ENCODE measurements around the gene SORBS1.

The SORBS1 gene

DNA sequence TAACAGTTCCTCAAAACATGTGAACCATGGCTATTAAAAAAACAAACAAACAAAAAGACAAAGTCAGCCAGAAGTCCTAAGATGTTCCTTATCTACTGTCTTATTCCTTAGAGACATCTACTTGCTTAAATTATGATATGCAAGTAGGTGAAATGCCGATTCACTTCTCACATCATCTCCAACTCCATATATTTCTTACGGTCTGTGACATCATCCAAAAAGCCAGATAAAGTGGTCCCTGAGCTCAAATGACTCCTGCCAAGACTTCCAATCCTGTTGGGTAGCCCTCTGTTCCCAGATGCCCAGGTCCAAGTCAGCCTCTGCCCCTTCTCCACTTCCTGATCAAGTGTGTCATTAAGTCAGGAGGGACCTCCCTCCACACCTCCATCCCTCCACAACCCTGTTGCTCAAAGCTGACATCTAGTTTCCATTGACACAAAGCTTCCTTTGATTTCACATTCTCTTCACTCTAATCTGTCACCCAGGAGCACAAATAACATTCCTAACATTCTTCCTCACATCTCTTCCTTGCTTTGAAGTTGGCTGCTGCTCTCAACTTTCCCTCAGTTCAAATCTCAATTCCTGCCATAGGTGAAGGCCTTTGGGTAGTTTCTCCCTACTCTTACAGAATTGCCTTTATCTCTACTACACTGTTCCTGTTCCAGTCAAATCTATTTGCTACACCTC lies 214.3 kb downstream of the SORBS1 start:
- TF ChIP-seq, protein P1, sequence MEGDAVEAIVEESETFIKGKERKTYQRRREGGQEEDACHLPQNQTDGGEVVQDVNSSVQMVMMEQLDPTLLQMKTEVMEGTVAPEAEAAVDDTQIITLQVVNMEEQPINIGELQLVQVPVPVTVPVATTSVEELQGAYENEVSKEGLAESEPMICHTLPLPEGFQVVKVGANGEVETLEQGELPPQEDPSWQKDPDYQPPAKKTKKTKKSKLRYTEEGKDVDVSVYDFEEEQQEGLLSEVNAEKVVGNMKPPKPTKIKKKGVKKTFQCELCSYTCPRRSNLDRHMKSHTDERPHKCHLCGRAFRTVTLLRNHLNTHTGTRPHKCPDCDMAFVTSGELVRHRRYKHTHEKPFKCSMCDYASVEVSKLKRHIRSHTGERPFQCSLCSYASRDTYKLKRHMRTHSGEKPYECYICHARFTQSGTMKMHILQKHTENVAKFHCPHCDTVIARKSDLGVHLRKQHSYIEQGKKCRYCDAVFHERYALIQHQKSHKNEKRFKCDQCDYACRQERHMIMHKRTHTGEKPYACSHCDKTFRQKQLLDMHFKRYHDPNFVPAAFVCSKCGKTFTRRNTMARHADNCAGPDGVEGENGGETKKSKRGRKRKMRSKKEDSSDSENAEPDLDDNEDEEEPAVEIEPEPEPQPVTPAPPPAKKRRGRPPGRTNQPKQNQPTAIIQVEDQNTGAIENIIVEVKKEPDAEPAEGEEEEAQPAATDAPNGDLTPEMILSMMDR (conservative IDR thresholded peaks at IDR 0.05; ENCODE audit: low read depth, low read length): no peak
- no peaks in the 10 kb centered on the region for H3K27me3 ChIP-seq (ENCODE audit: insufficient read depth, low read depth)
- no peaks in the 10 kb centered on the region for H3K4me1 ChIP-seq (ENCODE audit: low read depth, poor library complexity, severe bottlenecking)
- H3K4me2 ChIP-seq: no peak overlapping the region
- no peaks in the 10 kb centered on the region for H3K36me3 ChIP-seq (ENCODE audit: insufficient read depth)
- no peaks in the 10 kb centered on the region for H3K79me2 ChIP-seq (ENCODE audit: insufficient read depth, low read depth)
- no peak overlapping the region for H3K4me3 ChIP-seq (IDR thresholded peaks at IDR 0.05; ENCODE audit: insufficient read depth, low read depth, low read length)
- no peak overlapping the region for H3K27ac ChIP-seq
- no peak overlapping the region for H3K9ac ChIP-seq
- H2AFZ ChIP-seq (ENCODE audit: low read depth): no peak overlapping the region
- H4K20me1 ChIP-seq (ENCODE audit: insufficient read depth): no peaks in the 10 kb centered on the region

- no peak overlapping the region for H3K9ac ChIP-seq
- H3K4me1 ChIP-seq (ENCODE audit: low read depth, poor library complexity, severe bottlenecking): no peaks in the 10 kb centered on the region
- H3K36me3 ChIP-seq (ENCODE audit: insufficient read depth): no peaks in the 10 kb centered on the region
- no peak overlapping the region for H3K4me3 ChIP-seq (IDR thresholded peaks at IDR 0.05; ENCODE audit: insufficient read depth, low read depth, low read length)
- no peak overlapping the region for H3K4me2 ChIP-seq
- no peak overlapping the region for H3K27ac ChIP-seq
- H2AFZ ChIP-seq (ENCODE audit: low read depth): no peak overlapping the region
- no peaks in the 10 kb centered on the region for H4K20me1 ChIP-seq (ENCODE audit: insufficient read depth)
- H3K79me2 ChIP-seq (ENCODE audit: insufficient read depth, low read depth): no peaks in the 10 kb centered on the region
- TF ChIP-seq, protein P1 (conservative IDR thresholded peaks at IDR 0.05; ENCODE audit: low read depth, low read length): no peak
- no peaks in the 10 kb centered on the region for H3K27me3 ChIP-seq (ENCODE audit: insufficient read depth, low read depth)
These were observed 217.6 kb downstream of the SORBS1 start for GRCh38 chr10:95343573-95343972.

DNA sequence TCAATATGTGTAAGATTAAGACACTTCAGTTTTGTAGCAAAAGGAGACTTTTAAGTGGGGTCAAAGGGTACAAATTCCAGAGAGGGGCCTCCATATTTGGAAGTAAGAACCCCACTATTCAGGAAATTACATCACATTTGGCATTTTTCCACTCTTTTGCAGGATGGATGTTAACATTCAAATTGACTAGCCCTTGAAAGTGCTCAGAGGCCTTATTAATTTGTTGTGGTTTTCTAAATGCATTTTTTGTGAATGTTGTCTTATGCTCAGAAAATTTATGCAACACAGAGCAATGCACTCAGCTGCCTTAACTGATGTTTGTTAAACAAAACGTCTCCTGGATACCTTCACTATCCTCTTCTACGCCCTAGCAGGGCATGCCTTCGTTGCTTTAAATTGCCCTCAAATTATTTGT lies 219.4 kb downstream of the SORBS1 start:
- TF ChIP-seq, protein P1 (conservative IDR thresholded peaks at IDR 0.05; ENCODE audit: low read depth, low read length): no peak
- H3K27ac ChIP-seq: no peak overlapping the region
- no peaks in the 10 kb centered on the region for H3K79me2 ChIP-seq (ENCODE audit: insufficient read depth, low read depth)
- H3K9ac ChIP-seq: no peak overlapping the region
- H3K4me3 ChIP-seq (IDR thresholded peaks at IDR 0.05; ENCODE audit: insufficient read depth, low read depth, low read length): no peak overlapping the region
- no peaks in the 10 kb centered on the region for H3K36me3 ChIP-seq (ENCODE audit: insufficient read depth)
- no peaks in the 10 kb centered on the region for H4K20me1 ChIP-seq (ENCODE audit: insufficient read depth)
- no peaks in the 10 kb centered on the region for H3K4me1 ChIP-seq (ENCODE audit: low read depth, poor library complexity, severe bottlenecking)
- no peak overlapping the region for H3K4me2 ChIP-seq
- H3K27me3 ChIP-seq (ENCODE audit: insufficient read depth, low read depth): no peaks in the 10 kb centered on the region
- no peak overlapping the region for H2AFZ ChIP-seq (ENCODE audit: low read depth)

DNA sequence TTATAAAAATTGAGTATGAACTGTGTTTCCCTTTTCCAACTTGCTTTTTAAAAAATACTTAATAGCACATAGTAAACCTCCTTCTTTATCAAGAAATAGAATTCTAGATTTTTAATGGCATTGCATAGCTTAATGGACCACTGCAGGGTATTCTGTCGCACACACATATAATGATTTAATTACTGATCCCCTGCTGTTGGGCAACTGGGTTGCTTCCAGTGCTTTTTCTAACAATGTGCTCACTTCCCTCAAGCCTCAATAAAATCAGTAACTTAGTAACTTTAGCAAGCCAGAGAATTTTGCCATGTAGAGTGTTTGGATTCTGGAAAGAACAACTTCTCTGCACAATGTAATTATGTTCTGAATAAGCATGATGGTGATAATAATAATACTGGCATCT lies 221.3 kb downstream of the SORBS1 start:
- Histone ChIP-seq H3K4me3 (IDR thresholded peaks at IDR 0.05; ENCODE audit: insufficient read depth, low read depth, low read length) (no peak overlapping the region), H4K20me1 (ENCODE audit: insufficient read depth) (no peaks in the 10 kb centered on the region), H3K27ac (no peak overlapping the region), H3K9ac (no peak overlapping the region), H3K4me1 (ENCODE audit: low read depth, poor library complexity, severe bottlenecking) (no peaks in the 10 kb centered on the region), H2AFZ (ENCODE audit: low read depth) (no peak overlapping the region), H3K79me2 (ENCODE audit: insufficient read depth, low read depth) (no peaks in the 10 kb centered on the region), H3K4me2 (no peak overlapping the region), H3K36me3 (ENCODE audit: insufficient read depth) (no peaks in the 10 kb centered on the region), H3K27me3 (ENCODE audit: insufficient read depth, low read depth) (no peaks in the 10 kb centered on the region)
- TF ChIP-seq, protein P1 (conservative IDR thresholded peaks at IDR 0.05; ENCODE audit: low read depth, low read length): no peak

Data from KMS-11 (cell line).